PFSK-1 (cell line): ENCODE measurements around the gene CACNA1B.

Source experiments
- FOXP2 ChIP-seq: optimal IDR thresholded peaks from 2 replicates; pipeline ENCODE3; 2011; ENCODE audit warnings: borderline replicate concordance, control low read depth, inconsistent platforms; ENCODE audit not compliant: insufficient read depth; ENCODE audit errors: extremely low read length, extremely low read depth
- POLR2AphosphoS5 ChIP-seq: IDR thresholded peaks from 2 replicates; pipeline ENCODE4 v1.6.1; 2012; ENCODE audit warnings: low read depth, mild to moderate bottlenecking, control low read depth, low read length, moderate library complexity
- SIN3A ChIP-seq: IDR thresholded peaks from 2 replicates; pipeline ENCODE4 v1.6.1; 2012; ENCODE audit warnings: mild to moderate bottlenecking, low read length, moderate library complexity, borderline replicate concordance; ENCODE audit not compliant: insufficient read depth
- TAF1 ChIP-seq: IDR thresholded peaks from 2 replicates; pipeline ENCODE4 v1.6.1; 2012; ENCODE audit warnings: low read length, control low read depth, borderline replicate concordance; ENCODE audit not compliant: insufficient read depth
- TF ChIP-seq, protein P1 (sequence below), 2 experiments: IDR thresholded peaks; 2 replicates each; pipeline versions ENCODE4 v1.6.1 to v1.8.0; 2011 to 2012; ENCODE audit warnings: low read depth in 2 of 2, low read length in 2 of 2, control low read depth in 1 of 2, inconsistent platforms in 1 of 2, mild to moderate bottlenecking in 1 of 2, moderate library complexity in 1 of 2; ENCODE audit not compliant: insufficient read depth in 1 of 2

- TF ChIP-seq, protein P1, sequence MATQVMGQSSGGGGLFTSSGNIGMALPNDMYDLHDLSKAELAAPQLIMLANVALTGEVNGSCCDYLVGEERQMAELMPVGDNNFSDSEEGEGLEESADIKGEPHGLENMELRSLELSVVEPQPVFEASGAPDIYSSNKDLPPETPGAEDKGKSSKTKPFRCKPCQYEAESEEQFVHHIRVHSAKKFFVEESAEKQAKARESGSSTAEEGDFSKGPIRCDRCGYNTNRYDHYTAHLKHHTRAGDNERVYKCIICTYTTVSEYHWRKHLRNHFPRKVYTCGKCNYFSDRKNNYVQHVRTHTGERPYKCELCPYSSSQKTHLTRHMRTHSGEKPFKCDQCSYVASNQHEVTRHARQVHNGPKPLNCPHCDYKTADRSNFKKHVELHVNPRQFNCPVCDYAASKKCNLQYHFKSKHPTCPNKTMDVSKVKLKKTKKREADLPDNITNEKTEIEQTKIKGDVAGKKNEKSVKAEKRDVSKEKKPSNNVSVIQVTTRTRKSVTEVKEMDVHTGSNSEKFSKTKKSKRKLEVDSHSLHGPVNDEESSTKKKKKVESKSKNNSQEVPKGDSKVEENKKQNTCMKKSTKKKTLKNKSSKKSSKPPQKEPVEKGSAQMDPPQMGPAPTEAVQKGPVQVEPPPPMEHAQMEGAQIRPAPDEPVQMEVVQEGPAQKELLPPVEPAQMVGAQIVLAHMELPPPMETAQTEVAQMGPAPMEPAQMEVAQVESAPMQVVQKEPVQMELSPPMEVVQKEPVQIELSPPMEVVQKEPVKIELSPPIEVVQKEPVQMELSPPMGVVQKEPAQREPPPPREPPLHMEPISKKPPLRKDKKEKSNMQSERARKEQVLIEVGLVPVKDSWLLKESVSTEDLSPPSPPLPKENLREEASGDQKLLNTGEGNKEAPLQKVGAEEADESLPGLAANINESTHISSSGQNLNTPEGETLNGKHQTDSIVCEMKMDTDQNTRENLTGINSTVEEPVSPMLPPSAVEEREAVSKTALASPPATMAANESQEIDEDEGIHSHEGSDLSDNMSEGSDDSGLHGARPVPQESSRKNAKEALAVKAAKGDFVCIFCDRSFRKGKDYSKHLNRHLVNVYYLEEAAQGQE (IDR thresholded peaks at IDR 0.05; ENCODE audit: insufficient read depth in 1 of 2, low read depth in 2 of 2, low read length in 2 of 2): no peak
- TF ChIP-seq SIN3A: no peak
- no peak for TF ChIP-seq TAF1
- TF ChIP-seq POLR2AphosphoS5: no peak
- TF ChIP-seq FOXP2: no peak
Measured at GRCh38 chr9:137875354-137875753, 2.2 kb upstream of the CACNA1B start.
